NCI-H2029 (cell line): ENCODE results near the gene SELENOH.

ENCODE experiments used
- DNase-seq: peaks from one replicate; lab custom pipeline; 2025; lab: John Stamatoyannopoulos, UW

The SELENOH gene

DNA sequence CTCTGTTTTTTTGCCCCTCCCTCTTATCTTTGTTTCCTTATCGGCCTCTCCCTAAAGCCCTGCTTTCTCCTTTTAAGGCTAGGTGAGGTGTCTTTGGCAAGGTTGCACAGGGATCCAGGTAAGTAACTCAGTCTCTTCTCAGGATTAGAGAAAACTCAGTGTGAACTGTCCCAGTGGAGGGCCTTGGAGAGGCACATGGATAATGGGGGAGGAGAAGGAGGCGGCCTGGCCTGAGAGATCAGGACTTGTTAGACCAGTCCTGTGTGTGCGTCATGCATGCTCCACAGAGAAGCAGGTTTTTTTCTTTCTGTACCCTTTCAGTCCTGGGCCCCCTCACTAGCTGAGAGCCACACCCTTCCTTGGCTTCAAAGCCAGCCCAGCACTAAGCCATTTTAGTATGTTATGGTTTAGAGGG, 40.2 kb downstream of the SELENOH start:
- peak; percentile 18 for DNase-seq

DNA sequence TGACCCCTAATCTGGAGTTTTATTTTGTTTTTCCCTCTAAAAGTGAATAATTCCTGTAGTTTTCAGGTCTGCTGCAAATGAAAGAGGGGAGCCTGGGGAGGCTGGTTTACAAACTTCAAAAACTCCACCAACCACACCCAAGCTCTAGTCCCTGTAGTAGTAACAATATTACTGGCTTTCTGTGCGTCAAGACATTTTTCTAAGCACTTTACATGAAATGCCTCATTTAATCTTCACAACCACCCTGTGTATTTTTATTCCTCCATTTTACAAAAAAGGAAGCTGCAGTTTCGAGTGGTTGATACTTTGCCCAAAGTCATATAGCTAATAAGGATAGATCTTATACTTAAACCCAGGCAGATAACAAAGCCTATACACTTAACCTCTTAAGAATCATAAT, 43.8 kb downstream of the SELENOH start:
- DNase-seq, result no peak

DNA sequence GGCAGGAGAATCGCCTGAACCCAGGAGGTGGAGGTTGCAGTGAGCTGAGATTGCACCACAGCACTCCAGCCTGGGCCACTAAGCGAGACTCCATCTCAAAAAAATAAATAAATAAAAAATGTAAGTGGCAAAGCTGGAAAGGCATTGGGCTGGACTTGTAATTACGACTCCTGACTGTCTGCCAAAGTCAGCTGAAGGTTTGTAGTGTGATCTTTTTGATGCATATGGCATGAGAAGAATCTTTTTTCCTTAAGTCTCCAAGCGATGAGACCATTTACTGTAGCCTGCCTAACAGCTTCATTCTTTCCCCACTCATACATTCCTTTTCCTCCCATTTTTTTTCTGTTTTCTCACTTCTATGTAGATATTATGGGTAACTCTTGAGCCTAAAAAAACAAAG, 45.1 kb downstream of the SELENOH start:
- peak; percentile 1 for DNase-seq

DNA sequence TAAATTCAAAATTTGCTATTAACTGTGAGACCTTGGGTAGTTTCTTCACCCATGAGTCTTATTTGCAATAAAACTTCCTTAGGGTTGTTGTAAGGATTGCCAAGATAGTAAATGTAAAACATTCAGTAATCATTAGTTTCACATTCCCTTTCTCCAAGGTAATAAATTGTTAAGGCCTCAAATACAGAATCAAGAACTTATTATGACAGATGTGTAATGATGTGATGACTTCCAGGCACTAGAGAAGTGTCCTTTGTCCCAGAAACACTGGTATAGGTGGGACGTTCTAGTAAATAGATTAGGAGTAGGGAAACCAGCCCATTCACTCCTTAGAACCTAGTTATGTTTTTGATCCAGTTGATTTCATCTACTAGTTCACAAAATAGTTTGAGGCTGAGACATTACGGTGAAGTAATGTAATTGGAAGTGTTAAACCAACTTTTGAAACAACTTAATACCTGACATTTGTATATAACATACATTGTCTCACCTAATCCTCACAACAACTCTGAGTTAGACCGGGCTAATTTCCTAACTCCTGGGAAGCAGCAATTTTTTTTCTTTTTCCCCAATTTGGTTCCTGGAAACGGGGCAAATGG, 45.8 kb downstream of the SELENOH start:
- DNase-seq, result no peak

DNA sequence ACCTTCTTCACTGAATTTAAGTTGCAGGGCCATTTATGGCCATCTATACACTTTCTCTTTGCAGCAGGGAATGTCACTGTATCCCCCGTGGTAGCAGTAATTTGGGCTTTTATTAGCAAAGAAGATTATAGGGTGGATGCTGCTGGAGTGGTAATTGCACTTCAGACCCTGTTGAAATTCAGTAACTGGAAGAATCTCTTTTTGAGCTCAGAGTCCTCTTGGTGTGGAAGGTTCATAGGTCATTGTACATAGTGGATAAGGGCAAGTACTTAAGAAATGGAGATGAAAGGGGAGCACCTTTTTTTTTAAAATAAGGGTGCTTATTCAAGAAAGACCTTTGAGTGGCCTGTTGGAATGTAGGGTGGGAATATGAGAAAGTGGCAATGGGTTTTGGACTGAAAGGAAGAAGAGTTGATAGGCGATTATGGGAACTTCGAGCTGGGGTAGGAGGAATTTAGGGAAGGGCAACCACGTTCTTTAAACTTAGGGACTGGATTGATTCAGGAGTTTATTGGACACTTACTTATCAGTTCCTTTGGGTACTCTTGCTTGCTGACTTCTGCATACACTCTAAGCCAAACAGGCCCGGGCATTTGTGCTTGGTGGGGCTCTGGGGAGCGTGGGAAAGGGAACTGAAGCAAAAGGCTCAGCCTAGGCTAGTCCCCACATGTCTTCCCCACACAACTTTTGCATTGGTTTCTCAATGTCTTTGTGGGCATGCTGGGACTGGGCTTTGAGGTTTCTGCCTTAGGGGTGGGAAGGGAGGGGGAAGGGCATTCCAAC, 46.8 kb downstream of the SELENOH start:
- no peak for DNase-seq

DNA sequence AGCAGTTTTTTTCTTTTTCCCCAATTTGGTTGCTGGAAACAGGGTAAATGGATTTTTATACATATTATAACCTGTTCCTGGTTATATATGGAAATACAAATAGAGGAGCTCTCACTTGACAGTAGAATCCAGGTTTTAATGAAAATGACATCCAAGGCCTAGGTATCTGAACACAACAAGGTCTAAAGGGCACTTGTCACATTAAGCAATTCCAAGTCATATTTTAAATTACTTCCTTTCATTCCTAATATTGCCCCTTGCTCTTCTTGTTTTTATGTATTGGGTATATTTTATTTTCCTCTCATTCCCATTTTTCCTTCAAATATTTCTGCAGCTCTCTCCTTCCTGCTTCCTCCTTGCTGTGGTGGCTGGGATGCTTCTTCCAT, 47.4 kb downstream of the SELENOH start:
- no peak for DNase-seq

DNA sequence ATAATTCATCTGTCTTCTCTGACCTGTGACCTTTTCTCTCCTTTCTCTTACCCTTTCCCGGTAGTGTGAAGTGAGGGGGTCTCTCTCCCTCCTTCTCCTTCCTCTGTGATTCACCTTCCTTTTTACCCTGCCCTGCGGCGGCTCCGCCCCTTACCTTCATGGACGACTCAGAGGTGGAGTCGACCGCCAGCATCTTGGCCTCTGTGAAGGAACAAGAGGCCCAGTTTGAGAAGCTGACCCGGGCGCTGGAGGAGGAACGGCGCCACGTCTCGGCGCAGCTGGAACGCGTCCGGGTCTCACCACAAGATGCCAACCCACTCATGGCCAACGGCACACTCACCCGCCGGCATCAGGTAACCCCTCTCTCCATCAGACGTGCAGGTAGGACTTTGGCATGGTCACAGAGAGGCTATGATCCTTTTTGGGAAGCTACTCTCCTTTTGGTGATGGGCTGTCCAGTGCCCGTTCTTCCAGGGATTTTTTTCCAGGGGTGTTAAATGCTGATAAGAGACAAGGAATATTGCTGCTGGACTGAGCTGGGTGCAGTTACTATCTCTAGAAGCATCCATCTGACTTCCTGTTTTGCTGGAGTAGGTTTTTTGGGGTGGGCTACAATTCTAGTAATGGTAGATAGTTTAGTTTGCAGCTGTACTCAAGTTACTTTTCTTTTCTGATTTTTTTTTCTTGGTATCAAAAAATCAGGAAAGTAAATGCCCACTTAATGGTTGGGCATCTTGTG, 50.2 kb downstream of the SELENOH start:
- no peak for DNase-seq

DNA sequence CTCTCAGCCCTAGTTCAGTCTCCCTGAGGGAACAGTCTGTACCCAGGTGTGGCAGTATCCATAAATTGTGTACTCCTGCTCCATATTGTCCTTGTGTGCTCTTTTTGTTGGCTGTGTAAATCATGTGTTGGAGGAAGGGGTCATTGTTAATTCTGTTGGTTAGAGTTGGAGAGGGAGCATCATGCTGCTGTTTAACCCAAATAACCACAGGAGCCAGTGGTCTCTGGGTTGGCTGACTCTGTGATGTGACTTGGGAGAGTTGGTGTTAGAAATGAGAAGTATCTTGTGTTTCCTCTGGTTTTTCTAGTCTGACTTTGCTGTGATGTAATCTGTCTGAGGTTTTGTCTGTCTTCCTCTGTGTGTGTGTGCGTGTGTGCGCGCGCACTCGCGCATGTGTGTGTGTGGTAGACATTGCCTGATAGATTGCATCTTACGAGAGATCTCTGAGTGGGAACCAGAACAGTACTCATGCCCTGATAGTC, 50.8 kb downstream of the SELENOH start:
- DNase-seq, result no peak

DNA sequence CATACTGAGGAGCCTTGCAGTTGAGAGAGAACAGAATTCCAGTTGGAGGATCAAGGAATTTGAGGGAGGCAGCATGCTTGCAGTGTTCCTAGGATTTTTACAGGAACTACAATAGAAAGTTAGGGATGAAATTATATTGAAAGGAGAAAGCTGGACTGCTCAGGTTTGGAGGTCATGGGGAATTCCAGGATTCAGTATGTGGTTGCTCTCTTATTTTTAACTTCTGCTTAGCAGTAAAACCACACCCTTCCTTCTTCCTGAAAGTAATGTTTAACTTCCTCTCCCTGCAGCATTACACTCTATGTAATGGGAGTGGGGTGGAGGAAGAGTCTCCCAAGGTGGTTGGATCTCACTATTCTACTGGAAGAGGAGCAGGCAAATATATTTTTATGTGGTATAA, 51.6 kb downstream of the SELENOH start:
- no peak for DNase-seq
